ENCODE data around the gene PDGFA.

PDGFA gene

GRCh38 chr7:528451-528850 is 8.8 kb upstream of the PDGFA start:
- H3K4me2 ChIP-seq (ENCODE audit: insufficient read depth, low read length): no peak overlapping the region
- no peaks in the 10 kb centered on the region for H3K4me1 ChIP-seq (ENCODE audit: insufficient read depth, low read length)
- TF ChIP-seq CTCF (IDR thresholded peaks at IDR 0.05; ENCODE audit: borderline replicate concordance, extremely low read depth, low read length, poor library complexity, severe bottlenecking): no peak
- TF ChIP-seq EZH2 (IDR thresholded peaks at IDR 0.05; ENCODE audit: borderline replicate concordance, low read depth, low read length, severe bottlenecking): no peak
- no peak for ATAC-seq (ENCODE audit: insufficient read depth, low read depth)
- no peak overlapping the region for H3K4me3 ChIP-seq (ENCODE audit: low read depth in 1 of 2, low read length in 2 of 2)
- no peaks in the 10 kb centered on the region for H3K9me3 ChIP-seq (ENCODE audit: insufficient read depth, low read length, severe bottlenecking)
- H3K9ac ChIP-seq (ENCODE audit: low read depth, low read length): no peak overlapping the region
- no peak for DNase-seq
- H2AFZ ChIP-seq (ENCODE audit: low read depth, low read length): no peak overlapping the region
- 0 out of 2 replicates have a peak, but pooled peaks cover under 1% of the 10 kb centered on the region for H4K20me1 ChIP-seq (ENCODE audit: insufficient read depth, low read length)
- no peaks in the 10 kb centered on the region for H3K36me3 ChIP-seq (ENCODE audit: insufficient read depth, low read length)
- no peaks in the 10 kb centered on the region for H3K79me2 ChIP-seq (ENCODE audit: insufficient read depth, low read length)
- no peak overlapping the region for H3K27ac ChIP-seq (ENCODE audit: low read length)
- H3K27me3 ChIP-seq (ENCODE audit: insufficient read depth, low read length, poor library complexity): no peaks in the 10 kb centered on the region

- TF ChIP-seq CTCF (IDR thresholded peaks at IDR 0.05; ENCODE audit: borderline replicate concordance, extremely low read depth, low read length, poor library complexity, severe bottlenecking) (no peak), EZH2 (IDR thresholded peaks at IDR 0.05; ENCODE audit: borderline replicate concordance, low read depth, low read length, severe bottlenecking) (no peak)
- no peaks in the 10 kb centered on the region for H3K79me2 ChIP-seq (ENCODE audit: insufficient read depth, low read length)
- no peak overlapping the region for H3K4me2 ChIP-seq (ENCODE audit: insufficient read depth, low read length)
- H3K36me3 ChIP-seq (ENCODE audit: insufficient read depth, low read length): no peaks in the 10 kb centered on the region
- no peak for DNase-seq
- H3K27ac ChIP-seq (ENCODE audit: low read length): no peak overlapping the region
- H4K20me1 ChIP-seq (ENCODE audit: insufficient read depth, low read length): peaks cover 7% of the 10 kb centered on the region; the same call in 1 of the 2 replicates
- peaks cover 2% of the 10 kb centered on the region for H3K27me3 ChIP-seq (ENCODE audit: insufficient read depth, low read length, poor library complexity)
- H2AFZ ChIP-seq (ENCODE audit: low read depth, low read length): no peak overlapping the region
- no peak overlapping the region for H3K4me3 ChIP-seq (ENCODE audit: low read depth in 1 of 2, low read length in 2 of 2)
- H3K4me1 ChIP-seq (ENCODE audit: insufficient read depth, low read length): peaks cover 2% of the 10 kb centered on the region; the same call in 1 of the 2 replicates
- no peak overlapping the region for H3K9ac ChIP-seq (ENCODE audit: low read depth, low read length)
- ATAC-seq (ENCODE audit: insufficient read depth, low read depth): no peak
- no peaks in the 10 kb centered on the region for H3K9me3 ChIP-seq (ENCODE audit: insufficient read depth, low read length, severe bottlenecking)
Observed at GRCh38 chr7:527723-528122, 8.1 kb upstream of the PDGFA start.

GRCh38 chr7:526460-527034 is 6.9 kb upstream of the PDGFA start:
- Histone ChIP-seq H3K27me3 (ENCODE audit: insufficient read depth, low read length, poor library complexity) (peaks cover 14% of the 10 kb centered on the region), H3K4me1 (ENCODE audit: insufficient read depth, low read length) (peaks cover 14% of the 10 kb centered on the region), H3K9ac (ENCODE audit: low read depth, low read length) (no peak overlapping the region), H2AFZ (ENCODE audit: low read depth, low read length) (no peak overlapping the region), H3K27ac (ENCODE audit: low read length) (no peak overlapping the region), H3K4me2 (ENCODE audit: insufficient read depth, low read length) (no peak overlapping the region), H3K9me3 (ENCODE audit: insufficient read depth, low read length, severe bottlenecking) (no peaks in the 10 kb centered on the region), H4K20me1 (ENCODE audit: insufficient read depth, low read length) (peaks cover 7% of the 10 kb centered on the region), H3K36me3 (ENCODE audit: insufficient read depth, low read length) (no peaks in the 10 kb centered on the region), H3K4me3 (ENCODE audit: low read depth in 1 of 2, low read length in 2 of 2) (no peak overlapping the region), H3K79me2 (ENCODE audit: insufficient read depth, low read length) (no peaks in the 10 kb centered on the region)
- TF ChIP-seq EZH2 (IDR thresholded peaks at IDR 0.05; ENCODE audit: borderline replicate concordance, low read depth, low read length, severe bottlenecking): no peak
- TF ChIP-seq CTCF (IDR thresholded peaks at IDR 0.05; ENCODE audit: borderline replicate concordance, extremely low read depth, low read length, poor library complexity, severe bottlenecking): no peak
- ATAC-seq (ENCODE audit: insufficient read depth, low read depth) (no peak), DNase-seq (no peak)
